ENCODE measurements around the gene TTC28. TPM values are rescaled to one million over a fixed set of nuclear protein-coding genes. Genes with fewer than 3 reads are reported as not detected.

The TTC28 gene
- total RNA-seq, 1 donor from 2014 or later: 24.5 TPM

- H3K4me1 ChIP-seq: peaks cover 4 to 8% of the 10 kb centered on the region in 2 donors
- DNase-seq (ENCODE audit: low spot score in 2 of 2): no peak
- H3K27ac ChIP-seq: no peak overlapping the region
- TF ChIP-seq CTCF (IDR thresholded peaks at IDR 0.05): no peak
- H3K27me3 ChIP-seq: no peaks in the 10 kb centered on the region
- H3K4me3 ChIP-seq: no peak overlapping the region
- intact Hi-C loops (cut with DNase I): no loop called here
- no peaks in the 10 kb centered on the region for H3K36me3 ChIP-seq
- no peaks in the 10 kb centered on the region for H3K9me3 ChIP-seq
Measured at GRCh38 chr22:28180804-28181731, 498.6 kb downstream of the TTC28 start.

DNA sequence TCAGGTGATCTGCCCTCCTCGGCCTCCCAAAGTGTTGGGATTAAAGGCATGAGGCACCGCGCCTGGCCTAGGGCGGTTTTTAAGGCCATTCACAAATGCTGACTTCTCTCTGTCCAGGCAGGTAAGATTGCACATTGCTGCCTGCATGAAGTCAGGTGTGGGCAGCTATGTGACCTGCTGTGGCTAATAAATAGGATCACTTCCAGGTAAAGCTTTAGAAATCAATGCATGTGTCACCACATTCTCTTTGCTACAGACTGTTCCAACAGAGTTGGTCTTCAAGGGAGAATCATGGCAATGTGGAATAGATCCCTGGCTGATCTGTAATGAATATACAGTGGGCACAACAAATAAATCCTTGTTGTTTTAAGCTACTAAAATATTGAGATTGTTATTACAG lies 500.2 kb downstream of the TTC28 start:
- no peaks in the 10 kb centered on the region for H3K27me3 ChIP-seq
- no peak for TF ChIP-seq CTCF (IDR thresholded peaks at IDR 0.05)
- intact Hi-C loops (cut with DNase I): no loop called here
- H3K27ac ChIP-seq: no peak overlapping the region
- DNase-seq (ENCODE audit: low spot score in 2 of 2): no peak
- H3K36me3 ChIP-seq: no peaks in the 10 kb centered on the region
- H3K4me3 ChIP-seq: no peak overlapping the region
- peaks cover 4 to 8% of the 10 kb centered on the region in 2 donors for H3K4me1 ChIP-seq
- H3K9me3 ChIP-seq: no peaks in the 10 kb centered on the region

GRCh38 chr22:28175730-28176492 lies 503.7 kb downstream of the TTC28 start:
- intact Hi-C loops (cut with DNase I): no loop called here
- Histone ChIP-seq H3K9me3 (no peaks in the 10 kb centered on the region), H3K4me3 (no peak overlapping the region), H3K27me3 (no peaks in the 10 kb centered on the region), H3K4me1 (peaks cover 0 to 2% of the 10 kb centered on the region in 2 donors), H3K27ac (no peak overlapping the region), H3K36me3 (no peaks in the 10 kb centered on the region)
- TF ChIP-seq CTCF (IDR thresholded peaks at IDR 0.05): no peak
- no peak for DNase-seq (ENCODE audit: low spot score in 2 of 2)

- H3K4me3 ChIP-seq: no peak overlapping the region
- no peak for TF ChIP-seq CTCF (IDR thresholded peaks at IDR 0.05)
- no peaks in the 10 kb centered on the region for H3K36me3 ChIP-seq
- intact Hi-C loops (cut with DNase I): no loop called here
- H3K27me3 ChIP-seq: no peaks in the 10 kb centered on the region
- no peak for DNase-seq (ENCODE audit: low spot score in 2 of 2)
- H3K9me3 ChIP-seq: no peaks in the 10 kb centered on the region
- peaks cover 0 to 2% of the 10 kb centered on the region in 2 donors for H3K4me1 ChIP-seq
- no peak overlapping the region for H3K27ac ChIP-seq
Measured at GRCh38 chr22:28174509-28174908, 505.1 kb downstream of the TTC28 start.

DNA sequence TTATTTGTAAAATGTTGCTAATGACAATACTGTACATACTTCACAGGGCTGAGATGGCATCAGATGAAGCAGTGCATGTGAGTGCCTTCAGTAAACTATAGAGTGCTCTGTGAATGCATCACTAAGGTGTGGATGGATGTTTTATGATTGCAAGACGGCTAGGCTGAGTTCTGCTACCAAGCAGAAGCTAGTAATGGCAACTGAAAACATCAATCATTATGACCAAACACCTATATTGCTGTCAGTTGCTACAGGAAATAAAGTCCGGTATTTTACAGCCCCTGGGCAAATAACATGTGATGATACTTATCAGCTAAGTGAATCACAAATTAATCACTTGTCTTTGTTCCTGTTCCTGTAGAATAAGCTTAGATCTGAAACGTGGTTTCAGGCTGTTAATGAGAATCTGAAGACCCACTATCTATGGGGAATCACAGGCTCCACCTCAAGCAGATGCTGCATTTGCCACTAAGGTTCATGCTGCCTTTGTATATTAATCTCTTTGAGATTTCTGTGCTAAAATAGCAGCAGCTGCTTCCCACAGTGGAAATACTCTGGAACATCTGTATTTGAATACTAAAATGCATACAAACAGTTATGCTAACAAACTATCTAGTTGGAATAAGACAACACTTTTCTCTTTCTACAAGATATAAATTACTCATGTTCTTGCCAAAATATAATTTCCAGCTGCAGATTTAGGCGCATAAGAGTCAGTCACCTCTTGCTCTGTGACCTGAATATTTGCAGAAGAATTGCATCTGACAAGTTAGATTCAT lies 506.6 kb downstream of the TTC28 start:
- Histone ChIP-seq H3K27ac (no peak overlapping the region), H3K4me3 (no peak overlapping the region), H3K4me1 (peaks cover 0 to 2% of the 10 kb centered on the region in 2 donors), H3K36me3 (no peaks in the 10 kb centered on the region), H3K9me3 (peaks cover 0 to 2% of the 10 kb centered on the region in 2 donors), H3K27me3 (no peaks in the 10 kb centered on the region)
- TF ChIP-seq CTCF (IDR thresholded peaks at IDR 0.05): no peak
- no peak for DNase-seq (ENCODE audit: low spot score in 2 of 2)
- intact Hi-C loops (cut with DNase I): no loop called here
